ENCODE data around the gene CTIF.

GRCh38 chr18:48599391-48599790, 60.6 kb downstream of the CTIF start:
- TF ChIP-seq POLR2AphosphoS5 (IDR thresholded peaks at IDR 0.05) = no peak
- TF ChIP-seq CTCF (IDR thresholded peaks at IDR 0.05 in 8 of 11, conservative IDR thresholded peaks at IDR 0.05 in 3 of 11) = no peak
